GM19025 (cell line): Measurements from ENCODE around the gene ELP5.

Experiments used
- ATAC-seq: cut with Tn5 transposase; IDR thresholded peaks from one replicate; pipeline ENCODE4 v1.9.1; 2021; ENCODE audit warnings: mild to moderate bottlenecking, low read depth, moderate library complexity; ENCODE audit not compliant: unreplicated experiment

Gene ELP5

GRCh38 chr17:7218758-7219157 lies 33.3 kb upstream of the ELP5 start:
- ATAC-seq, result no peak

DNA sequence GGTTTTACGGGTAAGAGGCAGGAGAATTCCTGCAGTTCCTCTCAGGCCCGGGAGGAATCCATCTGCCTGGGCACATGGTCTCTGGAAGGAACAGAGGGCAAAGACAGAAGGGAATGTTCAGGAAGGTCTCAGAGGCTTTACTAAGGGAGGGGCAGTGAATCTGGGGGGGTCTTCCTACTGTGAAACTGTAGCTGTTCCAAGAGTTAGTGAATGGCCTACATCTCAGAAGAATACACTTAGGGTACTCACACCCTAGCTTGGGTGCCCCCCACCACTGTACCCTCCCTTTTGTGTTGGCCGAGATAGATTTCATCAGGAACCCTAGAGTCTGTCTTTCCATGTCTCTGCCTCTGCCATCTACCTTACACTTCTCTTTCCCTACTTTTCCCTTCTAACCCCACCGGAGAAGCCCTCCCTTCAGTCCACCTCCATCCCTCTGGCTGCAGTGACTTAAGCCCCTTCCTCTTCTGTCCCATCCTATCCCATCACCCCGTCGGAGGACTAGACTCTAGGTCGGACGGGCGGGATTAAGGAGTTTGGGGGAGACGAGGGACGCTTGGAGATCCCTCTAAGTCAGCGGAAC lies 32.7 kb upstream of the ELP5 start:
- ATAC-seq, result no peak

DNA sequence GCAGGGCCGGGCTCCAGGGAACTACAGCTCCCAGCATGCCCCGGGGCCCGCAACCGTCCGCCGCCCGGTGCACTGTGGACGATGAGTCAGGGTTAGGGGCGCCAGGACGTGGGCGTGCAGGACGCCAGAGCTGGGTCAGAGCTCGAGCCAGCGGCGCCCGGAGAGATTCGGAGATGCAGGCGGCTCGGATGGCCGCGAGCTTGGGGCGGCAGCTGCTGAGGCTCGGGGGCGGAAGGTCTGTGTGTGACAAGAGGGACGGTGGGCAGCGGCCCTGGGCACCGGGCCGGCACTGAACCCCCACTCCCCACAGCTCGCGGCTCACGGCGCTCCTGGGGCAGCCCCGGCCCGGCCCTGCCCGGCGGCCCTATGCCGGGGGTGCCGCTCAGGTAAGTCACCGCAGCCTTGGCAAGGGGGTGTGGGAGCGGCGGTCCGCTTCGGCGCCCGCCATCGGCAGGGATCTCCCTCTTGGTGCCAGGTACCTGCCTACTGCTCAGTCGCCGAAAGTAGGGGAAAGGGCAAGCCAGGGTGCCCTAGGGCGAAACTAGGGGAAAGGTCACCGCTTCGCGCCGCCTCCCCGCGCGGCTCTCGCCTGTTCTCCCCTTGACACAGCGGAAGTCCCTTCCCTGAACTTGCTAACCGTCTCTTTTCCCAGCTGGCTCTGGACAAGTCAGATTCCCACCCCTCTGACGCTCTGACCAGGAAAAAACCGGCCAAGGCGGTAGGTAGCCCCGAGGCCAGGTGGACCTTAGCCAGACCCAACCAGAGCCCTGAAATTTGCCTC lies 32.0 kb upstream of the ELP5 start, which contains the start of the genes ACADVL and DLG4:
TSS of gene ACADVL (plus strand) at position 127 of the 781 bp plus-strand sequence. CDS start at position 174, 47 bp downstream.
TSS of gene DLG4 (minus strand) at position 25 of the 781 bp plus-strand sequence.
- peak; percentile 61 for ATAC-seq

DNA sequence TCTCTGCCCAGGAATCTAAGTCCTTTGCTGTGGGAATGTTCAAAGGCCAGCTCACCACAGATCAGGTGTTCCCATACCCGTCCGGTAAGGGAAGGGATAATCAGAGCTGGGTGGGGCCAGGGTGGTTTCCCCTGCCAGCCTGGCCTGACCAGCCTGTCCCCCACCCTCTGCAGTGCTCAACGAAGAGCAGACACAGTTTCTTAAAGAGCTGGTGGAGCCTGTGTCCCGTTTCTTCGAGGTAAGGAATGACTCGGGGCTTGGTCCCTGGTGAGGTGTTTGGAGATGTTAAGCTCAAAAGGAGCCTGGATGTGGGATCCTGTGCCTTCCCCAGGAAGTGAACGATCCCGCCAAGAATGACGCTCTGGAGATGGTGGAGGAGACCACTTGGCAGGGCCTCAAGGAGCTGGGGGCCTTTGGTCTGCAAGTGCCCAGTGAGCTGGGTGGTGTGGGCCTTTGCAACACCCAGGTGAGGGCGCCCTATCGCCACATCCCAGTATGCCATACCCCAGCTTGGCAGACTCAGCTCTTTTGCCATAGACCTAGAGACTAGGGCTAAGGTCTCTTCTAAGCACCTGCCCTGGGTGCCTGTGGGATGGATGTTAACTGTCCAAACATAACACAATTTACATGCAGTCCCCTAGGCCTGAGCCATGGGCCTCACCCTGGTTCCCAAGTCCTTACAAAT lies 31.3 kb upstream of the ELP5 start:
- no peak for ATAC-seq

GRCh38 chr17:7221278-7222092 lies 30.5 kb upstream of the ELP5 start:
- no peak for ATAC-seq

DNA sequence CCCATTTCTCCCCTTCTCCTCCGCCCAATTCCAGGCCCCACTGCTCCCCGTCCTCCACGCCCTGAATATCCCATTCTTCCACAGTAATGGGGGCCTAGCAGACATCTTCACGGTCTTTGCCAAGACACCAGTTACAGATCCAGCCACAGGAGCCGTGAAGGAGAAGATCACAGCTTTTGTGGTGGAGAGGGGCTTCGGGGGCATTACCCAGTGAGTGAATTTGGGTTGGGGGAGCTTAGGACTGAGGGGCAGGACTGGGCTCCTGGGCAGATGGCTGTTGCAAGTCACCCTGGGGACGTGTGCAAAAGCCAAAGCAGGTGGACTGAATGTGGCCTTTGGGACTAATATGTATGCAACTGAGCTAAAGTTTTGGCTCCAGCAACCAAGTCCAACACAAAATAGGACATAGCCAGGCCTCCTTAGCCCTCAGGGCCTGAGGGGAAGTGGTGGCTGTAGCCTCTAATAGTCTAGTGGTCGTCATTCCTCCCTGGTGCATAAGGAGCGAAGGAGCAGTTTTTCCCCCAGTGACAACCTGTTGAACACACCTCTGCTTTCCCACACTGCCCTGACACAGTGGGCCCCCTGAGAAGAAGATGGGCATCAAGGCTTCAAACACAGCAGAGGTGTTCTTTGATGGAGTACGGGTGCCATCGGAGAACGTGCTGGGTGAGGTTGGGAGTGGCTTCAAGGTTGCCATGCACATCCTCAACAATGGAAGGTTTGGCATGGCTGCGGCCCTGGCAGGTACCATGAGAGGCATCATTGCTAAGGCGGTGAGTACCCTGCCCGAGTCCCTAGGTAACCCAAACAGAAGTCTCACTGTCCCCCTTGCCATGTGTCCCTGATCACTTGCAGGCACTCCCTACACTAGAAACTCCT lies 29.7 kb upstream of the ELP5 start:
- ATAC-seq, result no peak

GRCh38 chr17:7222972-7223292 lies 29.1 kb upstream of the ELP5 start:
- no peak for ATAC-seq

GRCh38 chr17:7223375-7223774 lies 28.6 kb upstream of the ELP5 start:
- no peak for ATAC-seq

- ATAC-seq, result no peak
These were observed 27.9 kb upstream of the ELP5 start for GRCh38 chr17:7224110-7224509.

- no peak for ATAC-seq
These were observed 27.3 kb upstream of the ELP5 start for GRCh38 chr17:7224661-7225111.

GRCh38 chr17:7225711-7226331 lies 26.2 kb upstream of the ELP5 start:
- no peak for ATAC-seq

DNA sequence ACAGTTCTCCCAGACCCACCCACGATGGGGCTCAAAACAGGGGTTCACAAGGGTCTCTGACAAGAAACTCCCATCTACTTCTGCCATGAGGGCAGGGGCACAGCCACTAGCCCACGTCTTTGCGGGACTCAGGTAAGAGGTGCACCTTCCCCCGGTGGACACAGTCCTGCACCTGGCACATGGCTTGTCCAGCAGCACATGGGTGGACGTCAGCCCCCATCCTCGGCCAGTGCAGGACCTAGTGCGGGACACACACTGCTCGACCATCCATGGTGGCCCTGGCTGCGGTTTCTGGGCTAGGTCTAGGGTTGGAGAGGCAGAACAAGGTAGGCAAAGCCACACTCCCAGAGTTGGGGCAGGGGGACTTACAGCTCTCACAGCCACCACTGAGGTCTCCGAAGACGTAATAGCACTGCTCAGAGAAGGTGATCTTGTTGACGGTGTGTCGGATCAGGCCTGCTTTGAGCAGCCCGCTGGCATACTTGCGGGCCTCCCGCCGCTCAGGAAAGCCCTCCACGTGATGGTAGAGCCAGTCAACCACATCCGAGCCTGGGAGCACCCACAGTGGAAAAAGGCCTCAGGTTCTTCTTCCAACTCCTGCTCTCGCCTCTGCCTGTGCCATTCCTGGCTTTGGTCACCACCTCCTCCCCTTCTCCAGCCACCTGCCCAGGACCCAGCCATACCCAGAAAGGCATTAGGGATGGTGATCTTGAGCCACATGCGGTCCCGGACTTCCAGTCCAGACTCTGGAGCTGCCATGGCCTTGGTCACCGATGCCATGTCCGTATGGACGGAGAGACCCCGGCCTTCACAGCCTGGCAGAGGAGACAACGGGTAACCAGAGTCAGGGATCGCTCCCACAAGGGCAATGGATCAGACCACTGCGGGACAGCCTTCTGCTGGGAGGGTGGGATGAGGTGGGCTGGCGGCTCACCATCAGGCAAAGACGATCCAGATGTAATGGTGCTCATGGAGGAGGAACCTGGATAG lies 25.0 kb upstream of the ELP5 start:
- no peak for ATAC-seq

- ATAC-seq, result no peak
These were observed 23.1 kb upstream of the ELP5 start for GRCh38 chr17:7228920-7229319.

DNA sequence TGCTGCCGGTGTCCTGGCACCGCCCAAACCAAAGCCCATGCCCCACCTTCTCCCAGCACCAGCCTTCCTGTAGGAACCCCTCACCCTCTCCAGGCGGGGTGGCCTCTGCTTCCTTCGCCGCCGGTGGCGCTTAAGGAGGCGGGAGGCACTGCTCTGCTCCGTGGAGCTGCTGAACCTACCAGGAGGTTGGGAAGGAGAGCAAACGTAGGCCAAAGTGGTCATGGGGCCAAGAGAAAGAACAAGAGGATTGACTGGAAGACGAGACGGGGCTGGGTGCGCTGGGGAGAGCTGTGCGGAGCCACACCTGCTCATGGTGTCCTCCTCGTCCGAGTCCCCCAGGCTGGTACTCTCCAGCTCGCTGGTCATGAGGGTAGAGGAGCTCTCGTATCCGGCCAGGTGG lies 22.5 kb upstream of the ELP5 start:
- no peak for ATAC-seq

GRCh38 chr17:7232114-7232513 lies 19.9 kb upstream of the ELP5 start:
- no peak for ATAC-seq

DNA sequence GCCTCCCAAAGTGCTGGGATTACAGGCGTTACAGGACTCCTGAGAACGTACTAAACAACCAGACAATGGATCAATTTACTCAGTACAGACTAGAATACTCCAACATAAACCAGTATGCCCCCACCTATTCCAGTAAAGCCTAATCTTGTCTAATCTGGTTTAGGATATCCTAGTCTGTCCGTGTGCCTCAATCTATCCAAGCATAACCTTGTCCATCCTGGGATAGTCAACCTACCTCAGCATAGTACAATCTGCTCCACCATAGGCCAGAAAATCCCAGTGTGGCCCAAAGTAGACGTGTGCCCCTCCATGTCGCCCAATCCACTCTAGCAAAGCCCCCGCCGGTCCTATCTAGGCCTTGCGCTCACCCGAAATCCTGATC lies 18.3 kb upstream of the ELP5 start:
- ATAC-seq, result no peak

- ATAC-seq, result peak; percentile 61
These were observed 17.7 kb upstream of the ELP5 start, which contains the start of gene DVL2 for GRCh38 chr17:7234083-7234951. TSS of gene DVL2 (minus strand) at chr17:7234517. CDS start at chr17:7234262, 255 bp downstream.
